ENCODE results near the gene ATP2B2. TPM values are rescaled to one million over a fixed set of nuclear protein-coding genes. Genes with fewer than 3 reads are reported as not detected.

Gene ATP2B2
- polyA plus RNA-seq, 3 donors from 2014 or later: not detected

GRCh38 chr3:10375296-10376053 is 129.9 kb downstream of the ATP2B2 start:
- H3K4me1 Mint-ChIP-seq: no peaks in the 10 kb centered on the region
- no peak overlapping the region for H3K4me3 Mint-ChIP-seq
- H3K36me3 Mint-ChIP-seq: no peaks in the 10 kb centered on the region
- H3K27me3 Mint-ChIP-seq (ENCODE audit: low read depth in 3 of 3): peaks cover 0 to 9% (median 3%) of the 10 kb centered on the region in 3 donors
- no peaks in the 10 kb centered on the region for H3K9me3 Mint-ChIP-seq
- H3K27ac Mint-ChIP-seq: no peak overlapping the region
- no peak for DNase-seq

DNA sequence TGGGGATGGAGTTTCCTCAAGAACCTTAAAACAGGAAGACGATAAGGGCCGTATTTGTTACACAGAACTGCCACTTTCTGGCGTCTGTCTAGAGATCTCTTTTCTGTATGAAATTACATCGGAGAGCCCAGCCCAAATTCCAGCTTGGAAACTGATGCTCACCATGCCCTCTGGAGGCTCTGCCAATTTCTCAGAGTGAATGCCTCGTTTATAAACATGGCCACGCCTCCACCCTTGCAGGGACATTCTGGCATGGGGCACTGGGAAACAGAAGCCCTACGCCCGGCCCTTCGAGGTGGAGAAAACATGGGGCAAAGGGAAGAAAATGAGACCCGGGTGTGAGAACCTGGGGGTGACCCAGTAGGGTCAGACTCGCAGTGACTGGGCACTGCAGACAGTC is 131.1 kb downstream of the ATP2B2 start:
- Mint-ChIP-seq H3K9me3 (no peaks in the 10 kb centered on the region), H3K4me3 (no peak overlapping the region), H3K4me1 (no peaks in the 10 kb centered on the region), H3K27me3 (ENCODE audit: low read depth in 3 of 3) (peaks cover 0 to 11% (median 3%) of the 10 kb centered on the region in 3 donors), H3K36me3 (no peaks in the 10 kb centered on the region), H3K27ac (no peak overlapping the region)
- DNase-seq: no peak

DNA sequence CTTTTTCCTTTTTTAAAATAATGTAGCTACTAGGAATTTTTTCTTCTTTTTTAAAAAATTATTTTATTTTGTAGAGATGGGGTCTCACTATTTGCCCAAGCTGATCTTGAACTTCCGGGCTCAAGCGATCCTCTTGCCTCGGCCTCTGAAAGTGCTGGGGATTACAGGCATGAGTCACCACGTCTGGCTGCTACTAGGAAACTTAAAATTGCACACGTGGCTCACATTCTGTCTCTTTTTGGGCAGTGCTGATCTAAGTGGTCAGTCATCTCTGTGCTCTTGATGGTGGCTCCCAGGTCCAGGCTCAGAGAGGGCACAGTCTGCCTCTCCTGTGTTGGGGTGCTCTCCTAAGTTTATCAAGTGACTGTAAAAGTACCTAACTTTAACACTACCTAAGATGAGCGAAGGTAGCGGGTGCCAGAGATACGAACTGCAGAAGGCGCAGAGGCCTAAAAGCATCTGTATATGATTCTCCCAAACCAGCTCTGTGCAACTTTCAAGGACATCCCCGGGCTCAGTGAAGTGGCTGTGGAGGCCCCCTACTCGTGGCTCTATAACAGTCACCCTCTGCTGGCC is 131.6 kb downstream of the ATP2B2 start:
- DNase-seq: no peak
- Mint-ChIP-seq H3K4me1 (no peaks in the 10 kb centered on the region), H3K27ac (no peak overlapping the region), H3K9me3 (no peaks in the 10 kb centered on the region), H3K27me3 (ENCODE audit: low read depth in 3 of 3) (peaks cover 0 to 11% (median 3%) of the 10 kb centered on the region in 3 donors), H3K4me3 (no peak overlapping the region), H3K36me3 (no peaks in the 10 kb centered on the region)

DNA sequence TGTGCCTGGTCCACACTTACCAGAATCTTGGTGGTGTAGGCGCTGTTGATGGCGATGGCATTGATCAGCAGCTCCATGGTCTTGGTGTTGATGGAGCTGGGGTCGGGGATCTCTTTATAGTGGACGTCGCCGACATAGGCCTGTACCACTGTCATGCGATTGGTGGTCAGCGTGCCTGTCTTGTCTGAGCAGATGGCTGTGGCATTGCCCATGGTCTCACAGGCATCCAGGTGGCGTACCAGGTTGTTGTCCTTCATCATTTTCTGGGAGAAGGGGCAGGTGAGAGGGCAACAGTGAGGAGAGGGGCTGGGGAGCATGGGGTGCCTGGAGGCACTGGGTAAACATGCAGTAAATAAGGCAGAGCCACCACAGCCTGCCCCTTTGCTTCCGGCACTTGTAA is 133.6 kb downstream of the ATP2B2 start:
- Mint-ChIP-seq H3K9me3 (no peaks in the 10 kb centered on the region), H3K4me1 (no peaks in the 10 kb centered on the region), H3K4me3 (no peak overlapping the region), H3K27ac (no peak overlapping the region), H3K27me3 (ENCODE audit: low read depth in 3 of 3) (peaks cover 2 to 13% (median 3%) of the 10 kb centered on the region in 3 donors), H3K36me3 (no peaks in the 10 kb centered on the region)
- no peak for DNase-seq

DNA sequence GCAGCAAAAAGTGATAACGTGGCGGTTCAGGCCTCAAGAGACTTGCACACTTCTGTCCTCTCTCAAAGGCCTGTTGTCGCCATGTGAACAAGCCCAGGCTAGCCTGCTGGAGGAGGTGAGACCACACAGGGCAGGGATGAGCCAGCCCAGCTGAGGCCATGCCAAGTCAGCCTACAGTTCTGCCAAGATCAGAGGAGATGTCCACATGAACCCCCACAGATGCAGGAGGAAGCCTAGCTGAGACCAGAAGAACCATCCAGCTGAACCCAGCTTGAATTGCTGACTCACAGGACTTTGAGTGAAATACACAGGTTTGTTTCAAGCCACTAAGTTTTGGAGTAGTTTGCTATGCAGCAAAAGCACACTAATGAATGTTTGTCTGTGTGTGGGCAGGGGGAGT is 134.2 kb downstream of the ATP2B2 start:
- no peaks in the 10 kb centered on the region for H3K4me1 Mint-ChIP-seq
- H3K27me3 Mint-ChIP-seq (ENCODE audit: low read depth in 3 of 3): peaks cover 2 to 13% (median 3%) of the 10 kb centered on the region in 3 donors
- H3K27ac Mint-ChIP-seq: peak overlapping the region in 1 of 6 donors; percentile 14
- H3K4me3 Mint-ChIP-seq: no peak overlapping the region
- DNase-seq: no peak
- no peaks in the 10 kb centered on the region for H3K36me3 Mint-ChIP-seq
- no peaks in the 10 kb centered on the region for H3K9me3 Mint-ChIP-seq

DNA sequence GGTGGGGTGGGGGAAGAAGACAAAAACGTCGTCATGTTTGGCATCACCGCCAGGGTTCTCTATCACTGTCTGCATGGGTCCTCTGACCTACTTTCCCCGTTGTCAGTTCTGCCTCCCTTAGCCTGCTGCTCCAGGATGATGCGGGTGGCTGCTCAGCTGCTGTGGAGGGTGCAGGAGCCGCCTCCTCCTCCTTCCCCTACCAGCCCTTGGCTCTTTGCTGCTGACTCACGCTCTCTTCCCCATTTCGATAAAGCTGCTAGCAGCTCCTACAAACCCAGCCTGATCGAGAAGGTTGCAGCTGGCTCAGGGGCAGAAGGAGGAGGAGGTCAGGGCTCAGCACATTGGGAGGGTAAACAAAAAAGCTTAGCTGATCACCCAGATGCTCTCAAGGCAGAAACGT is 135.0 kb downstream of the ATP2B2 start:
- DNase-seq: no peak
- Mint-ChIP-seq H3K27me3 (ENCODE audit: low read depth in 3 of 3) (peaks cover 2 to 10% (median 3%) of the 10 kb centered on the region in 3 donors), H3K4me1 (no peaks in the 10 kb centered on the region), H3K4me3 (no peak overlapping the region), H3K36me3 (no peaks in the 10 kb centered on the region), H3K9me3 (no peaks in the 10 kb centered on the region), H3K27ac (no peak overlapping the region)

DNA sequence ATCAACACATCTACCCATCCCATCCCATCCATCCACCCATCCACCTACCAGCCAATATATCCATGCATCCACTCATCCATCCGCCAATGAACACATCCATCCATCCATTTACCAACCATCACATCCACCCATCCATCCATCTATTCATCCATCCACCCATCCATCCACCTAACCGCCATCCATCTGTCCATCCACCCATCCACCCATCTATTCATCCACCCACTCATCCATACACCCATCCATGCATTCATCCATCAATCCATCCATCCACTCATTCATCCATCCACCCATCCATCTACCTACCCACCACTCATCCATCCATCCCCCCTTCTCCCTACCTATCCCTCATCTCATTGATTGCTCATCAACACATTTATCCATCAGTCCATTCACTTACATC is 136.9 kb downstream of the ATP2B2 start:
- Mint-ChIP-seq H3K36me3 (no peaks in the 10 kb centered on the region), H3K4me3 (no peak overlapping the region), H3K27ac (no peak overlapping the region), H3K27me3 (ENCODE audit: low read depth in 3 of 3) (peaks cover 2 to 10% (median 3%) of the 10 kb centered on the region in 3 donors), H3K4me1 (no peaks in the 10 kb centered on the region), H3K9me3 (no peaks in the 10 kb centered on the region)
- no peak for DNase-seq

DNA sequence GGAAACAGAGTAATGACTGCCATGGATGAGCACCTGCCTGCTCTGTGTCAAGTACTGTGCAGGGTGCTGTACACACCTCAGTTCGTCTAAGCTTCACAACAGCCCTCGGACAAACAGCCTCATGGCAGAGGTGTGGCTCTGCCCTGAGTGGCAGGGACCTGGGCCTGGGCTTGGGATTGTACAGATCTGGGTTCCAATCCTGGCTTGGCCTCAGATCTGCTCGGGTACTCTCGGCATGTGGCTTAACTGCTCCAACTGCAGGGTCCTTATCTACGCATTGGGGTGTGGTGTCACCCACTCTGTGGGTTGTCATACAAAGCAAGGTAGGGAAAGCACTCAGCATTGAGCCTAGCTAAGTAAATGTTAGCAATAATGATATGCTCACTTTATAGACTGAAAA is 137.9 kb downstream of the ATP2B2 start:
- no peaks in the 10 kb centered on the region for H3K4me1 Mint-ChIP-seq
- peaks cover 2 to 10% (median 3%) of the 10 kb centered on the region in 3 donors for H3K27me3 Mint-ChIP-seq (ENCODE audit: low read depth in 3 of 3)
- no peaks in the 10 kb centered on the region for H3K36me3 Mint-ChIP-seq
- no peak overlapping the region for H3K27ac Mint-ChIP-seq
- H3K9me3 Mint-ChIP-seq: no peaks in the 10 kb centered on the region
- no peak overlapping the region for H3K4me3 Mint-ChIP-seq
- no peak for DNase-seq

DNA sequence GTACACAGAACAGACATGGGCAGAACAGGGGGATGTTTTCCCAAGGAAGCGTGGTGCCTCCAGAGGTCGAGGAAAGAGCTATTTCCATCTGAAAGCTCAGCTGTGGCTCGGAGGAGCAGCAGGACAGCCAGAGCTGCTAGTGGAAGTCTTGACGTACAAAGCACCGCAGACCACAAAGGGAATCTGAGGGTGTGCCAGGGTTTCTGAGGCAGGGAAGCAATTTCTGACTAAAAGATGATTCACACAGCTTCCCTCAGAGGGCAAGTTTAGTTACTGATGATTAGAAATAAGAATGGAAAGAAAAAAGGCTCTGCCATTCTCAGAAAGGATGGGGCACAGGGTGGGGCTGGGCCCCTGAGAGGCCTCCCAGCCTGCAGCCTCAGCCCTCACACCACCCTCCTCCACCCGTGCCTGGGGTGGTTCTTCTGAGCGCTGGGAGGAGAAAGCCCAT is 138.7 kb downstream of the ATP2B2 start:
- Mint-ChIP-seq H3K4me3 (no peak overlapping the region), H3K9me3 (no peaks in the 10 kb centered on the region), H3K27ac (no peak overlapping the region), H3K36me3 (no peaks in the 10 kb centered on the region), H3K4me1 (no peaks in the 10 kb centered on the region), H3K27me3 (ENCODE audit: low read depth in 3 of 3) (peaks cover 0 to 8% (median 2%) of the 10 kb centered on the region in 3 donors)
- no peak for DNase-seq

DNA sequence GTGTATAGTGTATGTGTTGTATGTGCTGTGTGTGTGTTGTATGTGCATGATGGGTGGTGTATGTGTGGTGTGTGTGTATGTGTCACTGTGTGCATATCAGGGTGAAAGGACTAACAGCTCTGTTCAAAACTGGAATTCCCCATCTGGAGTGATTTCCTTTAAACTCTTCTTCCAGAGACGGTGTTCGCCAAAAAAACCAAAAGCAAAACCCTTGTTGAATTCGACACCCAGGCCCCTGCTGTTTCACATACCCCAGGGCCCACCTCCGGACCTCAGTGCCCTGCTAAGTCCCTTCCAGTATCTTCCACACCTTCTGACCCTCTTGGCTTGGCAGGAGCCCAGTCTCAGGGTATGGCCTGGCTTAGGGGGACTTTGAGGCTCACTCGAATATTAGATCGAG is 139.6 kb downstream of the ATP2B2 start:
- H3K36me3 Mint-ChIP-seq: no peaks in the 10 kb centered on the region
- no peaks in the 10 kb centered on the region for H3K4me1 Mint-ChIP-seq
- no peak for DNase-seq
- no peak overlapping the region for H3K4me3 Mint-ChIP-seq
- no peak overlapping the region for H3K27ac Mint-ChIP-seq
- no peaks in the 10 kb centered on the region for H3K9me3 Mint-ChIP-seq
- H3K27me3 Mint-ChIP-seq (ENCODE audit: low read depth in 3 of 3): peaks cover 0 to 9% (median 2%) of the 10 kb centered on the region in 3 donors

GRCh38 chr3:10365316-10365715 is 140.1 kb downstream of the ATP2B2 start:
- no peak overlapping the region for H3K27ac Mint-ChIP-seq

DNA sequence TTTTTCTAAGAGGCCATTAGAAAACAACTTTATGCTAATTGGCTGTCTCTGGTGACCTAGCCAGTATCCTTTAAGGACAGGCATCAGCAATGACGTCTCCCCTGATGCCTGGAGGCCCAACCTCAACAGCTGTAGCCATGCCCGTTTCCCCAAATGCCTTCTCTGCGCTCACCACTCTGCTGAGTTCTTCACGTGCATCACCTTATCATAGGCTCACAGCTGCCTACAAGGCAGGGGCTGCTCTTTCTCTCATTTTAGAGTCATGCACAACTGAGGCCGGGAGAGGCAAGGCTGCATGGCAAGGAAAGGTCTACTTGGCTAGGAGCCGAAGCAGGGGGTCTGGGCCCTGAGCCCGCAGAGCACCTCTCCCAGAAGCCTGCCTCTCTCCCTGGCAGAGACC is 140.6 kb downstream of the ATP2B2 start:
- no peak overlapping the region for H3K27ac Mint-ChIP-seq
- peaks cover 0 to 6% (median 2%) of the 10 kb centered on the region in 3 donors for H3K27me3 Mint-ChIP-seq (ENCODE audit: low read depth in 3 of 3)
- no peaks in the 10 kb centered on the region for H3K36me3 Mint-ChIP-seq
- no peak for DNase-seq
- H3K4me1 Mint-ChIP-seq: no peaks in the 10 kb centered on the region
- no peak overlapping the region for H3K4me3 Mint-ChIP-seq
- H3K9me3 Mint-ChIP-seq: no peaks in the 10 kb centered on the region

More at GRCh38 chr3:10365316-10365715, 140.1 kb downstream of the ATP2B2 start:
- H3K36me3 Mint-ChIP-seq: no peaks in the 10 kb centered on the region
- no peaks in the 10 kb centered on the region for H3K9me3 Mint-ChIP-seq
- peaks cover 0 to 6% (median 2%) of the 10 kb centered on the region in 3 donors for H3K27me3 Mint-ChIP-seq (ENCODE audit: low read depth in 3 of 3)
- no peak overlapping the region for H3K4me3 Mint-ChIP-seq
- H3K4me1 Mint-ChIP-seq: no peaks in the 10 kb centered on the region
- DNase-seq: no peak

- Mint-ChIP-seq H3K9me3 (no peaks in the 10 kb centered on the region), H3K36me3 (no peaks in the 10 kb centered on the region), H3K4me3 (no peak overlapping the region), H3K4me1 (no peaks in the 10 kb centered on the region), H3K27ac (no peak overlapping the region), H3K27me3 (ENCODE audit: low read depth in 3 of 3) (peaks cover 0 to 6% (median 2%) of the 10 kb centered on the region in 3 donors)
- no peak for DNase-seq
Observed at GRCh38 chr3:10363935-10364334, 141.5 kb downstream of the ATP2B2 start.

GRCh38 chr3:10361375-10361774 is 144.0 kb downstream of the ATP2B2 start:
- no peak overlapping the region for H3K4me3 Mint-ChIP-seq
- no peaks in the 10 kb centered on the region for H3K36me3 Mint-ChIP-seq
- H3K4me1 Mint-ChIP-seq: no peaks in the 10 kb centered on the region
- peaks cover 0 to 7% (median 3%) of the 10 kb centered on the region in 3 donors for H3K27me3 Mint-ChIP-seq (ENCODE audit: low read depth in 3 of 3)
- no peak for DNase-seq
- no peaks in the 10 kb centered on the region for H3K9me3 Mint-ChIP-seq
- H3K27ac Mint-ChIP-seq: no peak overlapping the region

All from immature natural killer cell (primary cell).